ENCODE results near the gene DKC1. TPM values are rescaled to one million over a fixed set of nuclear protein-coding genes. Genes with fewer than 3 reads are reported as not detected.

The DKC1 gene
- total and polyA plus RNA-seq, 2 of the 4 experiments (the other 2 are of a cell fraction), result 49.9 to 63.8 TPM

GRCh38 chrX:154791467-154791866 is 28.8 kb downstream of the DKC1 start:
- no TSS peak for BruUV-seq (replicated peaks)
- no peak for TF ChIP-seq MAFK (IDR thresholded peaks at IDR 0.05; ENCODE audit: low read depth, low read length)
- no peak for TF ChIP-seq SMC3 (IDR thresholded peaks at IDR 0.05; ENCODE audit: low read depth, low read length)
- no peak for TF ChIP-seq MAZ (IDR thresholded peaks at IDR 0.05; ENCODE audit: borderline replicate concordance, low read depth, low read length)
- TF ChIP-seq CEBPB (IDR thresholded peaks at IDR 0.05; ENCODE audit: low read depth, low read length), result no peak
- no peak for TF ChIP-seq USF2 (IDR thresholded peaks at IDR 0.05; ENCODE audit: low read depth, low read length)
- TF ChIP-seq RAD21 (IDR thresholded peaks at IDR 0.05; ENCODE audit: low read length), result no peak
- no peak for TF ChIP-seq RFX5 (IDR thresholded peaks at IDR 0.05; ENCODE audit: low read depth, low read length)
- no peak for TF ChIP-seq MXI1 (IDR thresholded peaks at IDR 0.05; ENCODE audit: borderline replicate concordance, low read depth, low read length)
- no peak for TF ChIP-seq NFE2L2 (IDR thresholded peaks at IDR 0.05; ENCODE audit: low read depth, low read length)
- TF ChIP-seq CTCF (conservative IDR thresholded peaks at IDR 0.05; ENCODE audit: low read depth, low read length), result no peak
- no peak for TF ChIP-seq ELK1 (IDR thresholded peaks at IDR 0.05; ENCODE audit: borderline replicate concordance, low read depth, low read length)
- no peak for TF ChIP-seq BHLHE40 (IDR thresholded peaks at IDR 0.05; ENCODE audit: low read depth, low read length)
- no peak for TF ChIP-seq FOS (IDR thresholded peaks at IDR 0.05; ENCODE audit: low read depth, low read length)
- TF ChIP-seq RCOR1 (IDR thresholded peaks at IDR 0.05; ENCODE audit: insufficient replicate concordance, low read length), result no peak
- no peak for TF ChIP-seq POLR2A (IDR thresholded peaks at IDR 0.05; ENCODE audit: low read depth, low read length)
- TF ChIP-seq CHD1 (IDR thresholded peaks at IDR 0.05; ENCODE audit: low read depth, low read length), result no peak
- no peak overlapping the region for H2BK20ac ChIP-seq (ENCODE audit: low read depth, low read length)
- no peak overlapping the region for H2AK9ac ChIP-seq (replicated peaks; ENCODE audit: low read depth, low read length, poor library complexity)
- no peak overlapping the region for H2BK15ac ChIP-seq (ENCODE audit: low read depth, low read length)
- H4K5ac ChIP-seq (ENCODE audit: low read depth, low read length), result no peak overlapping the region
- H3K9ac ChIP-seq (ENCODE audit: low read depth, low read length), result no peak overlapping the region
- no peak overlapping the region for H3K4me3 ChIP-seq (ENCODE audit: insufficient read depth, low read depth, low read length)
- in situ Hi-C loops (cut with MboI; ENCODE audit: low sequenced_read_pairs) (no loop called here), intact Hi-C loops (cut with micrococcal nuclease) (no loop called here), dilution Hi-C loops (cut with HindIII; ENCODE audit: low sequenced_read_pairs, unreplicated experiment) (no loop called here)
- H3K27me3 ChIP-seq (ENCODE audit: control insufficient read depth, insufficient read depth, low read length), result no peaks in the 10 kb centered on the region
- WGBS, 2 experiments (ENCODE audit: extremely low coverage in 2 of 2, insufficient read length in 1 of 2), result no CpG with 5 or more reads among the region's 4 CpGs
- H3K23ac ChIP-seq (ENCODE audit: low read depth, low read length), result no peak overlapping the region
- no peak overlapping the region for H3K4me2 ChIP-seq (ENCODE audit: low read depth, low read length)
- ATAC-seq (ENCODE audit: low read depth) (no peak), DNase-seq (no peak)
- no peak overlapping the region for H2BK120ac ChIP-seq (ENCODE audit: low read depth, low read length)
- no peak overlapping the region for H3K14ac ChIP-seq (replicated peaks; ENCODE audit: low read depth, low read length)
- H2AK5ac ChIP-seq (ENCODE audit: low read depth, low read length), result no peak overlapping the region
- H3K18ac ChIP-seq (ENCODE audit: low read depth, low read length), result no peak overlapping the region
- no peak overlapping the region for H4K91ac ChIP-seq (ENCODE audit: insufficient read depth, low read depth, low read length)
- POLR2A ChIA-PET (ENCODE audit: unreplicated experiment), result interaction anchor here (0.5 kb wide), 1 partner anchor 421 kb away, joined by 3 read pairs; no protein-coding TSS in a partner anchor
- CTCF ChIA-PET, result no interaction called here
- H4K8ac ChIP-seq (ENCODE audit: low read depth in 2 of 2, low read length in 2 of 2), result no peak overlapping the region
- no peak overlapping the region for H2BK5ac ChIP-seq (ENCODE audit: low read depth, low read length, poor library complexity, severe bottlenecking)
- H3K36me3 ChIP-seq (ENCODE audit: control insufficient read depth, insufficient read depth, low read length), result 0 out of 2 replicates have a peak, but pooled peaks cover 1% of the 10 kb centered on the region
- H4K20me1 ChIP-seq (ENCODE audit: insufficient read depth, low read length), result no peaks in the 10 kb centered on the region
- no peak overlapping the region for H2AFZ ChIP-seq (replicated peaks; ENCODE audit: low read length, poor library complexity)
- H3K9me3 ChIP-seq (ENCODE audit: control insufficient read depth, insufficient read depth, low read length), result no peaks in the 10 kb centered on the region
- H3K4me1 ChIP-seq (ENCODE audit: control insufficient read depth, insufficient read depth, low read length), result no peaks in the 10 kb centered on the region
- no peak overlapping the region for H3K27ac ChIP-seq (ENCODE audit: insufficient read depth, low read length)
- H3K79me1 ChIP-seq (ENCODE audit: low read depth in 1 of 2, low read length in 2 of 2), result peaks cover 5 to 7% of the 10 kb centered on the region in 2 experiments; a peak in 3 of 4 replicates
- no peak overlapping the region for H3K56ac ChIP-seq (ENCODE audit: extremely low read depth, insufficient read depth, low read length)
- H3K9me1 ChIP-seq (ENCODE audit: insufficient read depth, low read length), result no peaks in the 10 kb centered on the region
- no peak overlapping the region for H3K4ac ChIP-seq (ENCODE audit: low read depth, low read length)
